Heart right ventricle (tissue), 16 donors: ENCODE data around the gene RAMP3. TPM values are rescaled to one million over a fixed set of nuclear protein-coding genes. Genes with fewer than 3 reads are reported as not detected.

Source experiments
- ATAC-seq, 8 donors: fragments of 200-7000 bp; cut with Tn5 transposase; one replicate each; pipeline ENCODE4 v1.9.1; 2020; ENCODE audit warnings: mild to moderate bottlenecking in 8 of 8, moderate library complexity in 8 of 8, moderate number of reproducible peaks in 1 of 8
- DNase-seq, 2 donors: peaks; one replicate each; pipeline ENCODE4 v3.0.0-alpha.2; 2020
- H3K27ac ChIP-seq, 10 donors: fragments of 200-600 bp; sonication (generic) in 2 of 10; one replicate each; pipeline versions ENCODE4 v1.5.0 to v1.8.0; 2020 to 2022; ENCODE audit warnings: mild to moderate bottlenecking in 3 of 10
- H3K27me3 ChIP-seq, 7 donors: fragments of 200-600 bp; one replicate each; pipeline ENCODE4 v1.8.0; 2021 to 2022; ENCODE audit warnings: mild to moderate bottlenecking in 2 of 7
- H3K36me3 ChIP-seq, 9 donors: fragments of 200-600 bp; sonication (generic) in 1 of 9; one replicate each; pipeline versions ENCODE4 v1.5.0 to v1.8.0; 2020 to 2022; ENCODE audit warnings: mild to moderate bottlenecking in 2 of 9
- H3K4me1 ChIP-seq, 9 donors: fragments of 200-600 bp; sonication (generic) in 1 of 9; one replicate each; pipeline versions ENCODE4 v1.5.0 to v1.8.0; 2020 to 2022; ENCODE audit warnings: mild to moderate bottlenecking in 4 of 9
- H3K4me3 ChIP-seq, 10 donors: fragments of 200-600 bp; sonication (generic) in 2 of 10; one replicate each; pipeline versions ENCODE4 v1.5.0 to v1.8.0; 2020 to 2022; ENCODE audit warnings: mild to moderate bottlenecking in 7 of 10, moderate library complexity in 2 of 10
- H3K9me3 ChIP-seq, 11 donors: fragments of 200-600 bp in 10 of 11; sonication (generic) in 2 of 11; one replicate each; pipeline versions ENCODE4 v1.5.0 to v1.8.0; 2013 to 2022; ENCODE audit warnings: mild to moderate bottlenecking in 2 of 11, control low read depth in 1 of 11, moderate library complexity in 1 of 11
- CTCF ChIP-seq, 9 donors: fragments of 200-600 bp; sonication (generic) in 2 of 9; IDR thresholded peaks; one replicate each; pipeline versions ENCODE4 v1.5.0 to v1.8.0; 2021 to 2022; ENCODE audit warnings: antibody characterized with exemption in 9 of 9, mild to moderate bottlenecking in 5 of 9, moderate library complexity in 1 of 9
- WGBS, 2 donors: extraction: QIAGEN DNeasy Blood & Tissue Kit; methylation state at CpG; one replicate each; pipeline ENCODE4 v1.1.7; 2013; ENCODE audit warnings: inconsistent platforms in 1 of 2; 5-methylcytosine and 5-hydroxymethylcytosine counted together
- intact Hi-C, 10 donors: fragments of 100-400 bp; cut with DNase I; formaldehyde crosslinking; loops; one replicate each; pipeline versions ENCODE4 v1.11.1 to v1.14.2; 2022
- polyA plus RNA-seq, 2 donors: library from polyadenylated mRNA; stranded (reverse); fragments of 200-250 nt; gene quantifications; one replicate each; pipeline ENCODE4 v1.2.3, GENCODE V29; 2013
- total RNA-seq, 10 donors: library from RNA; stranded (reverse); fragmentation: NEBNext Ultra II Directional in 3 of 10; extraction: Animal tissue kit (Norgen Biotek cat#: 25700) in 3 of 10; gene quantifications; one replicate each; pipeline versions ENCODE4 v1.2.1 to v1.2.4, GENCODE V29; 2021 to 2023
- donor health status: Arrhythmogenic right ventricular cardiomyopathy.
- donor health status: ischemic (EF 13 %, LVEDD 7.1; RV severe dilation, severe dysfunction).
- donor health status: healthy with polysubstance abuse.
- donor health status: DM: no; HTN: yes; CAD: no.
- donor health status: DM: no; HTN: no; CAD: no.
- donor health status: ischemic (EF 25% LVEDD 6.9; RV normal size, moderate dysfunction).
- donor health status: ischemic (EF 25% LVEDD 5.7; RV mildly dilated, moderate dysfunction).
- donor health status: healthy.
- donor health status: DM: yes; HTN: yes; CAD: no.
- donor health status: Ischemic cardiomyopathy.
- donor health status: ischemic (EF 35%, LVEDD 5.7; RV mildly dilated, moderate dysfunction).
- donor health status: nonischemic (EF 11% LVEDD 7.7; RV severe dilation, severe dysfunction).
- donor health status: DM: yes; HTN: yes; CAD: no.
- donor health status: PGD.
- donor health status: ischemic (EF 29% LVEDD 5.4; RV normal size, mild dysfunction).
- donor health status: nonischemic (EF 23%, LVEDD 6.1; RV moderate dilation, normal function).

The RAMP3 gene
- total and polyA plus RNA-seq, 12 donors, result 12.7 to 70.2 (median 29.1) TPM

- ATAC-seq, result no peak
- no peaks in the 10 kb centered on the region for H3K36me3 ChIP-seq
- no peak overlapping the region for H3K27ac ChIP-seq
- no peak for TF ChIP-seq CTCF (IDR thresholded peaks at IDR 0.05)
- intact Hi-C loops, result loop anchor here in 2 of 10 donors (5.0 kb wide), 2 partner anchors 41 to 156 kb away; no protein-coding TSS in a partner anchor
- 66 to 76% methylated on average over 11 of the region's 11 CpGs for WGBS, 2 donors
- H3K4me1 ChIP-seq, result peaks cover 0 to under 1% (median 0%) of the 10 kb centered on the region in 9 donors
- peaks cover 0 to 29% (median 12%) of the 10 kb centered on the region in 7 donors for H3K27me3 ChIP-seq
- no peak overlapping the region for H3K4me3 ChIP-seq
- DNase-seq, result no peak
- peaks cover 0 to 5% (median 0%) of the 10 kb centered on the region in 11 donors for H3K9me3 ChIP-seq
Observed at GRCh38 chr7:45216622-45217165, 59.1 kb downstream of the RAMP3 start.

- Histone ChIP-seq H3K4me1 (no peaks in the 10 kb centered on the region), H3K4me3 (no peak overlapping the region), H3K27me3 (peaks cover 0 to 29% (median 12%) of the 10 kb centered on the region in 7 donors), H3K9me3 (peaks cover 0 to 5% (median 0%) of the 10 kb centered on the region in 11 donors), H3K36me3 (no peaks in the 10 kb centered on the region), H3K27ac (no peak overlapping the region)
- peak in 7 of 9 donors; percentile 11 to 60 (median 37) for TF ChIP-seq CTCF (IDR thresholded peaks at IDR 0.05)
- 58 to 61% methylated on average over 6 of the region's 6 CpGs for WGBS, 2 donors
- DNase-seq, result no peak
- ATAC-seq, result peak in 4 of 8 donors; percentile 21 to 56 (median 40)
- intact Hi-C loops, result loop anchor here in 2 of 10 donors (5.0 kb wide), 2 partner anchors 40 to 155 kb away; no protein-coding TSS in a partner anchor
Observed at GRCh38 chr7:45217358-45217757, 59.8 kb downstream of the RAMP3 start.

GRCh38 chr7:45219130-45219529, 61.5 kb downstream of the RAMP3 start:
- no peak for TF ChIP-seq CTCF (IDR thresholded peaks at IDR 0.05)
- Histone ChIP-seq H3K27me3 (peaks cover 0 to 29% (median 10%) of the 10 kb centered on the region in 7 donors), H3K9me3 (no peaks in the 10 kb centered on the region), H3K36me3 (no peaks in the 10 kb centered on the region), H3K4me1 (no peaks in the 10 kb centered on the region), H3K27ac (no peak overlapping the region), H3K4me3 (no peak overlapping the region)
- WGBS, 2 donors, result 90 to 92% methylated on average over 12 of the region's 12 CpGs
- intact Hi-C loops, result loop anchor here in 2 of 10 donors (5.0 kb wide), 2 partner anchors 38 to 153 kb away; no protein-coding TSS in a partner anchor
- DNase-seq (no peak), ATAC-seq (no peak)

- H3K27ac ChIP-seq, result no peak overlapping the region
- H3K36me3 ChIP-seq, result no peaks in the 10 kb centered on the region
- intact Hi-C loops, result loop anchor here in 2 of 10 donors (5.0 kb wide), 2 partner anchors 37 to 152 kb away; no protein-coding TSS in a partner anchor
- H3K4me3 ChIP-seq, result no peak overlapping the region
- H3K9me3 ChIP-seq, result no peaks in the 10 kb centered on the region
- peaks cover 0 to 28% (median 10%) of the 10 kb centered on the region in 7 donors for H3K27me3 ChIP-seq
- no peak for DNase-seq
- 47 to 58% methylated on average over 8 of the region's 8 CpGs for WGBS, 2 donors
- no peaks in the 10 kb centered on the region for H3K4me1 ChIP-seq
- no peak for ATAC-seq
- TF ChIP-seq CTCF (IDR thresholded peaks at IDR 0.05), result no peak
Observed at GRCh38 chr7:45219801-45220435, 62.3 kb downstream of the RAMP3 start.
